Measurements from ENCODE around the gene CFD. TPM values are rescaled to one million over a fixed set of nuclear protein-coding genes. Genes with fewer than 3 reads are reported as not detected.
"Not testable (repeated sequence)": the region's sequence is repeated elsewhere in the genome, so short reads cannot be mapped to it uniquely, and the experiment has no call there.

Gene CFD
- polyA plus RNA-seq, 1 experiment, result 0.45 TPM

DNA sequence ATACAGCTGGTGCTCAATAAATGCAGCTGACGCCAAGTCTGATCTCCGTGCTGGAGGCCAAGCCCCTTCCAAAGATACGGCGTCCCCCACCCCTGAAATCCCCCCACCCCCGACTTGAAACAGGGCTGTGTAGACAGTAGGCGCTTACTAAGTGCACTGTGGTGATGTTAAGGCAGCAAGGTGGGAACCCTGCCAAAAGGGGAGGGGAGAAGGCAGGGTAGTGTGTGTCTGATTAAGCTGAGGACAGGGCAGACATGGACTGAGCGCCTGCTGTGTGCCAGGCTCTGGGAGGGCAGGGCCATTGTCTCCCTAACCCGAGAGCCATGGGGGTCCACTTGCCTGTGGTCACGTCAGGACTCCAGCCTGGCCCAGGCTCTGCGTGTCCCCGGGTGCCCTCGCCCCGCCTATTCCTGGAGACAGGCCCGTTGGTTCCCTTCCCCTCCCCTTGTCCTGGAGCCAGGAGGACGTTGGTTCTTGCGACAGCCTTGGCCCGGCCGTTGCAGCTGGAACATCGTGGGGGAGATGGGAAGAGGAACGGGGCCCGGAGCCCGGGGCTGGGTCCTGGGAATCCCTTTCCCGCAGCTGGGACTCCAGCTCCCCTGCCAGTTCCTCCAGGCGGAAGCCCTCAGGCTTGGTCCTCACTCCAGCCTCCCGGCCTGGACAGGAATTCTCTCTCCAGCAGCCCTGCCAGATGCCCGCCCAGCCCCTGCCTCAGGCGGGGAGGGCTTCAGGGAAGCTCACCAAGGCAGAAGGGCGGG lies 9.1 kb upstream of the CFD start:
- TF ChIP-seq, protein P1, sequence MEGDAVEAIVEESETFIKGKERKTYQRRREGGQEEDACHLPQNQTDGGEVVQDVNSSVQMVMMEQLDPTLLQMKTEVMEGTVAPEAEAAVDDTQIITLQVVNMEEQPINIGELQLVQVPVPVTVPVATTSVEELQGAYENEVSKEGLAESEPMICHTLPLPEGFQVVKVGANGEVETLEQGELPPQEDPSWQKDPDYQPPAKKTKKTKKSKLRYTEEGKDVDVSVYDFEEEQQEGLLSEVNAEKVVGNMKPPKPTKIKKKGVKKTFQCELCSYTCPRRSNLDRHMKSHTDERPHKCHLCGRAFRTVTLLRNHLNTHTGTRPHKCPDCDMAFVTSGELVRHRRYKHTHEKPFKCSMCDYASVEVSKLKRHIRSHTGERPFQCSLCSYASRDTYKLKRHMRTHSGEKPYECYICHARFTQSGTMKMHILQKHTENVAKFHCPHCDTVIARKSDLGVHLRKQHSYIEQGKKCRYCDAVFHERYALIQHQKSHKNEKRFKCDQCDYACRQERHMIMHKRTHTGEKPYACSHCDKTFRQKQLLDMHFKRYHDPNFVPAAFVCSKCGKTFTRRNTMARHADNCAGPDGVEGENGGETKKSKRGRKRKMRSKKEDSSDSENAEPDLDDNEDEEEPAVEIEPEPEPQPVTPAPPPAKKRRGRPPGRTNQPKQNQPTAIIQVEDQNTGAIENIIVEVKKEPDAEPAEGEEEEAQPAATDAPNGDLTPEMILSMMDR (IDR thresholded peaks at IDR 0.05; ENCODE audit: low read depth, low read length), result no peak
- peak; percentile 56 for DNase-seq (ENCODE audit: low read depth, low spot score)
- H3K27me3 ChIP-seq (ENCODE audit: control insufficient read depth, insufficient read depth, low read length), result peaks cover 23% of the 10 kb centered on the region
- ChIA-PET POLR2A (interaction anchor here (0.5 to 1.2 kb wide), 5 partner anchors 9 to 134 kb away, joined by 3 to 8 read pairs (median 6); partner anchors contain the start of gene WDR18), CTCF (interaction anchor here (0.5 to 1.1 kb wide), 2 partner anchors 80 to 331 kb away, joined by 5 to 9 read pairs; no protein-coding TSS in a partner anchor)
- peak overlapping the region; percentile 7; the same call in 1 of the 2 replicates for H3K4me3 ChIP-seq (ENCODE audit: low read depth, low read length)
- H3K9me3 ChIP-seq (ENCODE audit: control insufficient read depth, insufficient read depth, low read length), result no peaks in the 10 kb centered on the region; the same call in 1 of the 2 replicates
- peak overlapping the region; percentile 82 for H3K27ac ChIP-seq (ENCODE audit: low read depth, low read length)

DNA sequence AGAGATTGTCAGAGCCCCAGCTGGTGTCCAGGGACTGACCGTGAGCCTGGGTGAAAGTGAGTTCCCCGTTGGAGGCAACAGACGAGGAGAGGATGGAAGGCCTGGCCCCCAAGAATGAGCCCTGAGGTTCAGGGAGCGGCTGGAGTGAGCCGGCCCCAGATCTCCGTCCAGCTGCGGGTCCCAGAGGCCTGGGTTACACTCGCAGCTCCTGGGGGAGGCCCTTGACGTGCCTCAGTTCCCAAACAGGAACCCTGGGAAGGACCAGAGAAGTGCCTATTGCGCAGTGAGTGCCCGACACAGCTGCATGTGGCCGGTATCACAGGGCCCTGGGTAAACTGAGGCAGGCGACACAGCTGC lies 8.5 kb upstream of the CFD start:
- TF ChIP-seq, protein P1 (IDR thresholded peaks at IDR 0.05; ENCODE audit: low read depth, low read length), result no peak
- Histone ChIP-seq H3K9me3 (ENCODE audit: control insufficient read depth, insufficient read depth, low read length) (no peaks in the 10 kb centered on the region; the same call in 1 of the 2 replicates), H3K4me3 (ENCODE audit: low read depth, low read length) (peak overlapping the region; percentile 7; the same call in 1 of the 2 replicates), H3K27ac (ENCODE audit: low read depth, low read length) (peak overlapping the region; percentile 82), H3K27me3 (ENCODE audit: control insufficient read depth, insufficient read depth, low read length) (peaks cover 23% of the 10 kb centered on the region)
- no peak for DNase-seq (ENCODE audit: low read depth, low spot score)
- CTCF ChIA-PET, result interaction anchor here (1.1 kb wide), 1 partner anchor 81 kb away, joined by 9 read pairs; no protein-coding TSS in a partner anchor
- POLR2A ChIA-PET, result interaction anchor here (0.5 to 1.2 kb wide), 5 partner anchors 9 to 133 kb away, joined by 3 to 8 read pairs (median 6); partner anchors contain the start of gene WDR18

DNA sequence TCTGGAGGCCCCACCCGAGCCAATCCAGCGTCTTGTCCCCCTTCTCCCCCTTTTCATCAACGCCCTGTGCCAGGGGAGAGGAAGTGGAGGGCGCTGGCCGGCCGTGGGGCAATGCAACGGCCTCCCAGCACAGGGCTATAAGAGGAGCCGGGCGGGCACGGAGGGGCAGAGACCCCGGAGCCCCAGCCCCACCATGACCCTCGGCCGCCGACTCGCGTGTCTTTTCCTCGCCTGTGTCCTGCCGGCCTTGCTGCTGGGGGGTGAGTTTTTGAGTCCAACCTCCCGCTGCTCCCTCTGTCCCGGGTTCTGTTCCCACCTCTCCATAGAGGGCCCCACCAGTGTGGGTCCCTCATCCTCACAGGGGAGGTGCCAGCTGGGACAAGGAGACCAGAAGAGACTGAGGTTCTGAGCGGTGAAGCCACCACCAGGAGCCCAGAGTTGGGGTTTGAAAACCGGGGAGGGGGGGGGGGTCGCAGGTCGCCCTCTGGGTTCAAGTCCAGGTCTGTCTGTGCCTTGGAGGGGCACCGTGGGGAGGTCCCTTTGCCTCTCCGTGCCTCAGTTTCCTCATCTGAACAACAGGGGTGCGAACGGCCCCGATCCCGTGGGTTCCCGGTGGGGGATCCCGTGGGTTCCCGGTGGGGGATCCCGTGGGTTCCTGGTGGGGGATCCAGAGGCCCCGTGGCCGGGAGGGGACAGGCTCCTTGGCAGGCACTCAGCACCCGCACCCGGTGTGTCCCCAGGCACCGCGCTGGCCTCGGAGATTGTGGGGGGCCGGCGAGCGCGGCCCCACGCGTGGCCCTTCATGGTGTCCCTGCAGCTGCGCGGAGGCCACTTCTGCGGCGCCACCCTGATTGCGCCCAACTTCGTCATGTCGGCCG lies 7.1 kb upstream of the CFD start, which contains the start of gene ELANE:
Gene ELANE, plus strand, starts transcription at position 168 of the 878 bp plus-strand sequence. Its CDS starts 26 bp downstream, at position 194.
- no peak for DNase-seq (ENCODE audit: low read depth, low spot score)
- TF ChIP-seq, protein P1 (IDR thresholded peaks at IDR 0.05; ENCODE audit: low read depth, low read length), result no peak
- Histone ChIP-seq H3K27me3 (ENCODE audit: control insufficient read depth, insufficient read depth, low read length) (peaks cover 23% of the 10 kb centered on the region), H3K9me3 (ENCODE audit: control insufficient read depth, insufficient read depth, low read length) (no peaks in the 10 kb centered on the region; the same call in 1 of the 2 replicates), H3K27ac (ENCODE audit: low read depth, low read length) (no peak within 1 kb of the TSS), H3K4me3 (ENCODE audit: low read depth, low read length) (no peak within 1 kb of the TSS)
- ChIA-PET CTCF (no interaction called here), POLR2A (no interaction called here)

DNA sequence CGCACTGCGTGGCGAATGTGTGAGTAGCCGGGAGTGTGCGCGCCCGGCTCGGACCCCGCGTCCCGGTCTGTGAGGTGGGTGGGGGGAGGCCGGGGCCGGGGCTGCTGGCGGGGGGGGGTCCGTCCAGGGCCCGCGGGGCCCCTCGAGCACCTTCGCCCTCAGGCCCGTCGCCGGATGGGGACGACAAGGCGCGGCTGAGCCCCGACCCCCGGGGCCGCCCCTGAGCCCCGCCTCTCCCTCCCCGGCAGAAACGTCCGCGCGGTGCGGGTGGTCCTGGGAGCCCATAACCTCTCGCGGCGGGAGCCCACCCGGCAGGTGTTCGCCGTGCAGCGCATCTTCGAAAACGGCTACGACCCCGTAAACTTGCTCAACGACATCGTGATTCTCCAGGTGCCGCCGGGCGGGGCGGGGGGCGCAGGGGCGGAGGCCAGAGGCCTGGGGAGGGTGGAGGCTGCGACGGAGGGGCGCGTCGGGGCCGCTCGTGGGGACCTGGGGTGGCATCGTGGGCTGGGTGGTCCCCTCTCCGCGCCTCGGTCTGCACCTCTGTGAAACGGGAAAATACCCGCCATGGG lies 6.4 kb upstream of the CFD start:
- H3K27me3 ChIP-seq (ENCODE audit: control insufficient read depth, insufficient read depth, low read length), result peaks cover 17% of the 10 kb centered on the region
- no peak for DNase-seq (ENCODE audit: low read depth, low spot score)
- H3K9me3 ChIP-seq (ENCODE audit: control insufficient read depth, insufficient read depth, low read length), result no peaks in the 10 kb centered on the region; the same call in 1 of the 2 replicates
- POLR2A ChIA-PET, result no interaction called here
- H3K27ac ChIP-seq (ENCODE audit: low read depth, low read length), result no peak overlapping the region
- CTCF ChIA-PET, result no interaction called here
- H3K4me3 ChIP-seq (ENCODE audit: low read depth, low read length), result no peak overlapping the region
- TF ChIP-seq, protein P1 (IDR thresholded peaks at IDR 0.05; ENCODE audit: low read depth, low read length), result no peak

DNA sequence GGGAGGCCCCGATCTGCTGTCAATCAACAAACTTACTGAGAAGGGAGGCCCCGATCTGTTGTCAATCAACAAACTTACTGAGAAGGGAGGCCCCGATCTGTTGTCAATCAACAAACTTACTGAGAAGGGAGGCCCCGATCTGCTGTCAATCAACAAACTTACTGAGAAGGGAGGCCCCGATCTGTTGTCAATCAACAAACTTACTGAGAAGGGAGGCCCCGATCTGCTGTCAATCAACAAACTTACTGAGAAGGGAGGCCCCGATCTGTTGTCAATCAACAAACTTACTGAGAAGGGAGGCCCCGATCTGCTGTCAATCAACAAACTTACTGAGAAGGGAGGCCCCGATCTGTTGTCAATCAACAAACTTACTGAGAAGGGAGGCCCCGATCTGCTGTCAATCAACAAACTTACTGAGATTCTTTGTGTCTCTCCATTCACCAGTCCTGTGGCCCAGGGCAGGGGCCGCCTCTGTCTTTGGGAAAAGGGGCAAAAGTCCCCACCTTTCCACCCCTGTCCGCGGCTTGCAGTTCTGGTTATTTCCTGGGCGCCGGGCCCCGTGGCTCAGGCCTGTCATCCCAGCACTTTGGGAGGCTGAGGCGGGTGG lies 5.7 kb upstream of the CFD start:
- H3K9me3 ChIP-seq (ENCODE audit: control insufficient read depth, insufficient read depth, low read length); H3K27ac ChIP-seq (ENCODE audit: low read depth, low read length); CTCF ChIA-PET; H3K4me3 ChIP-seq (ENCODE audit: low read depth, low read length); DNase-seq (ENCODE audit: low read depth, low spot score): not testable (repeated sequence)
- POLR2A ChIA-PET, result interaction anchor here (0.7 kb wide), 1 partner anchor 10 kb away, joined by 3 read pairs; no protein-coding TSS in a partner anchor
- H3K27me3 ChIP-seq (ENCODE audit: control insufficient read depth, insufficient read depth, low read length), result peaks cover 14% of the 10 kb centered on the region

Data from AG04450 (cell line).